SU-DHL-6 (cell line): ENCODE data around the gene TRIM9.

Experiments used
- H2AFZ ChIP-seq: fragments of 200-600 bp; sonication (generic); 2 replicates; pipeline ENCODE4 v1.6.1; 2014; ENCODE audit warnings: low read depth, mild to moderate bottlenecking, moderate library complexity, mixed read lengths, antibody characterized with exemption, low read length; ENCODE audit not compliant: severe bottlenecking
- H3F3A ChIP-seq: fragments of 200-600 bp; shearing (Covaris generic); 2 replicates; pipeline ENCODE4 v1.6.0; 2016; ENCODE audit warnings: antibody characterized with exemption, mild to moderate bottlenecking; ENCODE audit not compliant: insufficient read depth
- H3K27ac ChIP-seq: fragments of 200-600 bp; sonication (generic); 2 replicates; pipeline ENCODE4 v1.5.1; 2016; ENCODE audit warnings: low read depth, mild to moderate bottlenecking, low read length, moderate library complexity, mixed read lengths
- H3K27me3 ChIP-seq: fragments of 200-600 bp; sonication (generic), shearing (Covaris generic); 2 replicates; pipeline ENCODE4 v1.6.0; 2014; ENCODE audit warnings: mild to moderate bottlenecking, low read length
- H3K36me3 ChIP-seq: fragments of 200-600 bp; sonication (generic); 2 replicates; pipeline ENCODE4 v1.6.1; 2014; ENCODE audit warnings: mild to moderate bottlenecking, low read length, mixed read lengths
- H3K4me2 ChIP-seq: fragments of 300-600, 200-600 bp; shearing (Covaris generic), sonication (generic); 2 replicates; pipeline ENCODE4 v1.6.0; 2014; ENCODE audit warnings: low read length, low read depth, mild to moderate bottlenecking; ENCODE audit not compliant: poor library complexity, severe bottlenecking
- H3K4me3 ChIP-seq: fragments of 200-600 bp; sonication (generic); 2 replicates; pipeline ENCODE4 v1.5.1; 2014; ENCODE audit warnings: antibody characterized with exemption, low read length, mild to moderate bottlenecking, mixed read lengths; ENCODE audit not compliant: insufficient read depth, poor library complexity, severe bottlenecking
- H3K79me2 ChIP-seq: fragments of 200-600 bp; sonication (generic); 2 replicates; pipeline ENCODE4 v1.6.1; 2014; ENCODE audit warnings: mild to moderate bottlenecking, low read length, moderate library complexity; ENCODE audit not compliant: insufficient read depth
- H3K9ac ChIP-seq: fragments of 200-600 bp; sonication (generic); 2 replicates; pipeline ENCODE4 v1.7.0; 2014; ENCODE audit warnings: mild to moderate bottlenecking, low read length
- H3K9me2 ChIP-seq: fragments of 200-600 bp; sonication (generic); replicated peaks from 2 replicates; pipeline ENCODE4 v1.6.1; 2014; ENCODE audit warnings: low read length; ENCODE audit not compliant: insufficient read depth
- H3K9me3 ChIP-seq: fragments of 200-600 bp; sonication (generic); 2 replicates; pipeline ENCODE4 v1.6.1; 2014; ENCODE audit warnings: low read length, mixed read lengths; ENCODE audit not compliant: insufficient read depth
- H4K20me1 ChIP-seq: fragments of 200-600 bp; sonication (generic); 2 replicates; pipeline ENCODE4 v1.6.1; 2014; ENCODE audit warnings: low read depth, mild to moderate bottlenecking, antibody characterized with exemption, low read length, moderate library complexity, mixed read lengths
- CTCF ChIP-seq: fragments of 200-600 bp; sonication (generic); IDR thresholded peaks from one replicate; pipeline ENCODE4 v1.5.1; 2017; ENCODE audit warnings: antibody characterized with exemption, mild to moderate bottlenecking, low read length, moderate library complexity; ENCODE audit not compliant: insufficient read depth, poor library complexity, severe bottlenecking
- EZH2phosphoT487 ChIP-seq: fragments of 200-600 bp; sonication (generic), shearing (Covaris generic); conservative IDR thresholded peaks from 2 replicates; pipeline ENCODE4 v1.6.1; 2018; ENCODE audit warnings: mild to moderate bottlenecking, antibody characterized with exemption, low read length, moderate library complexity, mixed read lengths

The TRIM9 gene

GRCh38 chr14:51118993-51119392 is 24.1 kb upstream of the TRIM9 start:
- no peaks in the 10 kb centered on the region for H3K9me3 ChIP-seq
- H3K27ac ChIP-seq, result no peak overlapping the region
- H2AFZ ChIP-seq, result no peak overlapping the region
- H3K4me3 ChIP-seq, result no peak overlapping the region
- no peak overlapping the region for H3K9ac ChIP-seq
- no peaks in the 10 kb centered on the region for H4K20me1 ChIP-seq
- H3K4me2 ChIP-seq, result no peak overlapping the region
- no peaks in the 10 kb centered on the region for H3K79me2 ChIP-seq
- H3K27me3 ChIP-seq, result no peaks in the 10 kb centered on the region
- H3F3A ChIP-seq, result no peaks in the 10 kb centered on the region
- no peaks in the 10 kb centered on the region for H3K9me2 ChIP-seq
- TF ChIP-seq EZH2phosphoT487 (no peak), CTCF (no peak)
- H3K36me3 ChIP-seq, result no peaks in the 10 kb centered on the region

GRCh38 chr14:51117593-51117992 is 22.7 kb upstream of the TRIM9 start:
- Histone ChIP-seq H4K20me1 (no peaks in the 10 kb centered on the region), H3K27me3 (no peaks in the 10 kb centered on the region), H3K4me2 (no peak overlapping the region), H3K79me2 (no peaks in the 10 kb centered on the region), H3K9me3 (no peaks in the 10 kb centered on the region), H3K4me3 (no peak overlapping the region), H3K36me3 (no peaks in the 10 kb centered on the region), H3K9me2 (no peaks in the 10 kb centered on the region), H3K9ac (no peak overlapping the region), H3F3A (no peaks in the 10 kb centered on the region), H3K27ac (no peak overlapping the region), H2AFZ (no peak overlapping the region)
- TF ChIP-seq EZH2phosphoT487, result no peak
- no peak for TF ChIP-seq CTCF

GRCh38 chr14:51116682-51117081 is 21.8 kb upstream of the TRIM9 start:
- no peaks in the 10 kb centered on the region for H3K27me3 ChIP-seq
- H3K9me2 ChIP-seq, result no peaks in the 10 kb centered on the region
- no peaks in the 10 kb centered on the region for H4K20me1 ChIP-seq
- H3K9me3 ChIP-seq, result no peaks in the 10 kb centered on the region
- no peak overlapping the region for H3K27ac ChIP-seq
- no peaks in the 10 kb centered on the region for H3K36me3 ChIP-seq
- no peak overlapping the region for H3K9ac ChIP-seq
- no peaks in the 10 kb centered on the region for H3F3A ChIP-seq
- H3K4me2 ChIP-seq, result no peak overlapping the region
- TF ChIP-seq EZH2phosphoT487 (no peak), CTCF (no peak)
- no peaks in the 10 kb centered on the region for H3K79me2 ChIP-seq
- no peak overlapping the region for H3K4me3 ChIP-seq
- no peak overlapping the region for H2AFZ ChIP-seq

- Histone ChIP-seq H3K79me2 (no peaks in the 10 kb centered on the region), H3K9me2 (no peaks in the 10 kb centered on the region), H2AFZ (no peak overlapping the region), H3K4me2 (no peak overlapping the region), H4K20me1 (no peaks in the 10 kb centered on the region), H3K27ac (no peak overlapping the region), H3K9ac (no peak overlapping the region), H3K36me3 (no peaks in the 10 kb centered on the region), H3K4me3 (no peak overlapping the region), H3K9me3 (no peaks in the 10 kb centered on the region), H3F3A (no peaks in the 10 kb centered on the region), H3K27me3 (no peaks in the 10 kb centered on the region)
- TF ChIP-seq CTCF (no peak), EZH2phosphoT487 (no peak)
Measured at GRCh38 chr14:51109651-51110050, 14.7 kb upstream of the TRIM9 start.
